ENCODE data around the gene ASCC1.

- TF ChIP-seq, protein P1, sequence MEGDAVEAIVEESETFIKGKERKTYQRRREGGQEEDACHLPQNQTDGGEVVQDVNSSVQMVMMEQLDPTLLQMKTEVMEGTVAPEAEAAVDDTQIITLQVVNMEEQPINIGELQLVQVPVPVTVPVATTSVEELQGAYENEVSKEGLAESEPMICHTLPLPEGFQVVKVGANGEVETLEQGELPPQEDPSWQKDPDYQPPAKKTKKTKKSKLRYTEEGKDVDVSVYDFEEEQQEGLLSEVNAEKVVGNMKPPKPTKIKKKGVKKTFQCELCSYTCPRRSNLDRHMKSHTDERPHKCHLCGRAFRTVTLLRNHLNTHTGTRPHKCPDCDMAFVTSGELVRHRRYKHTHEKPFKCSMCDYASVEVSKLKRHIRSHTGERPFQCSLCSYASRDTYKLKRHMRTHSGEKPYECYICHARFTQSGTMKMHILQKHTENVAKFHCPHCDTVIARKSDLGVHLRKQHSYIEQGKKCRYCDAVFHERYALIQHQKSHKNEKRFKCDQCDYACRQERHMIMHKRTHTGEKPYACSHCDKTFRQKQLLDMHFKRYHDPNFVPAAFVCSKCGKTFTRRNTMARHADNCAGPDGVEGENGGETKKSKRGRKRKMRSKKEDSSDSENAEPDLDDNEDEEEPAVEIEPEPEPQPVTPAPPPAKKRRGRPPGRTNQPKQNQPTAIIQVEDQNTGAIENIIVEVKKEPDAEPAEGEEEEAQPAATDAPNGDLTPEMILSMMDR (IDR thresholded peaks at IDR 0.05; ENCODE audit: poor library complexity): no peak
- TF ChIP-seq EZH2phosphoT487 (IDR thresholded peaks at IDR 0.05; ENCODE audit: low read depth, severe bottlenecking, unreplicated experiment): no peak
Observed at GRCh38 chr10:72104472-72105097, 111.5 kb downstream of the ASCC1 start.
